Neural cell (in vitro differentiated cells): ENCODE measurements around the gene NTNG1. TPM values are rescaled to one million over a fixed set of nuclear protein-coding genes. Genes with fewer than 3 reads are reported as not detected.

Experiments
- H2AFZ ChIP-seq: fragments of 200-600, 300-800 bp; sonication (generic), shearing (Covaris generic); 2 replicates; pipeline ENCODE4 v1.6.0; 2014; ENCODE audit warnings: low read depth, mild to moderate bottlenecking, antibody characterized with exemption, low read length, moderate library complexity
- H3F3A ChIP-seq: fragments of 200-600 bp; shearing (Covaris generic); 2 replicates; pipeline ENCODE4 v1.6.1; 2016; ENCODE audit warnings: mild to moderate bottlenecking, moderate library complexity, mixed read lengths, antibody characterized with exemption, low read length; ENCODE audit not compliant: insufficient read depth, poor library complexity, severe bottlenecking
- H3K27ac ChIP-seq: fragments of 200-600, 300-800 bp; sonication (generic), shearing (Covaris generic); 2 replicates; pipeline ENCODE4 v1.5.1; 2014; ENCODE audit warnings: mild to moderate bottlenecking, low read length, moderate library complexity
- H3K27me3 ChIP-seq: fragments of 300-800, 200-600 bp; sonication (generic), shearing (Covaris generic); 2 replicates; pipeline ENCODE4 v1.6.0; 2014; ENCODE audit warnings: mild to moderate bottlenecking, low read depth, low read length, moderate library complexity; ENCODE audit not compliant: insufficient read depth
- H3K36me3 ChIP-seq: fragments of 300-800, 200-600 bp; sonication (generic), shearing (Covaris generic); 2 replicates; pipeline ENCODE4 v1.5.1; 2014; ENCODE audit warnings: mild to moderate bottlenecking, antibody characterized with exemption, low read length, moderate library complexity; ENCODE audit not compliant: insufficient read depth
- H3K4me2 ChIP-seq: fragments of 300-800, 200-600 bp; sonication (generic), shearing (Covaris generic); 2 replicates; pipeline ENCODE4 v1.6.0; 2014; ENCODE audit warnings: mild to moderate bottlenecking, low read length
- H3K4me3 ChIP-seq: fragments of 300-800, 200-600 bp; sonication (generic), shearing (Covaris generic); 2 replicates; pipeline ENCODE4 v1.5.1; 2014; ENCODE audit warnings: mild to moderate bottlenecking, low read length, moderate library complexity
- H3K79me2 ChIP-seq: fragments of 200-600 bp; shearing (Covaris generic); replicated peaks from 2 replicates; pipeline ENCODE4 v1.6.0; 2014; ENCODE audit warnings: mild to moderate bottlenecking, low read length, moderate library complexity; ENCODE audit not compliant: insufficient read depth
- H3K9ac ChIP-seq: fragments of 300-800, 200-600 bp; sonication (generic), shearing (Covaris generic); 2 replicates; pipeline ENCODE4 v1.6.1; 2016; ENCODE audit warnings: mild to moderate bottlenecking, low read length, mixed read lengths
- H3K9me2 ChIP-seq: fragments of 200-600 bp; shearing (Covaris generic); 2 replicates; pipeline ENCODE4 v1.6.1; 2016; ENCODE audit warnings: mild to moderate bottlenecking, low read length, mixed read lengths; ENCODE audit not compliant: insufficient read depth
- H3K9me3 ChIP-seq: fragments of 200-600, 300-800 bp; sonication (generic), shearing (Covaris generic); 2 replicates; pipeline ENCODE4 v1.6.1; 2016; ENCODE audit warnings: mild to moderate bottlenecking, mixed run types, low read length, moderate library complexity, mixed read lengths
- H4K20me1 ChIP-seq: fragments of 200-600 bp; shearing (Covaris generic); 2 replicates; pipeline ENCODE4 v1.6.1; 2016; ENCODE audit warnings: mild to moderate bottlenecking, mixed run types; ENCODE audit not compliant: insufficient read depth
- CTCF ChIP-seq: fragments of 450-650 bp; IDR thresholded peaks from 2 replicates; pipeline ENCODE4 v1.5.1; 2014; ENCODE audit warnings: antibody characterized with exemption, mild to moderate bottlenecking, moderate library complexity; ENCODE audit not compliant: poor library complexity, severe bottlenecking
- EP300 ChIP-seq: fragments of 450-650 bp; conservative IDR thresholded peaks from 2 replicates; pipeline ENCODE4 v1.6.1; 2014; ENCODE audit warnings: antibody characterized with exemption, mild to moderate bottlenecking, moderate library complexity; ENCODE audit not compliant: poor library complexity, severe bottlenecking
- EZH2 ChIP-seq: fragments of 200-600, 300-800 bp; shearing (Covaris generic), sonication (generic); IDR thresholded peaks from 2 replicates; pipeline ENCODE4 v1.6.1; 2014; ENCODE audit warnings: antibody characterized with exemption, low read length, borderline replicate concordance, mild to moderate bottlenecking; ENCODE audit not compliant: insufficient read depth, poor library complexity, severe bottlenecking
- MXI1 ChIP-seq: fragments of 450-650 bp; conservative IDR thresholded peaks from 2 replicates; pipeline ENCODE4 v1.6.1; 2014; ENCODE audit warnings: antibody characterized with exemption, mild to moderate bottlenecking; ENCODE audit not compliant: poor library complexity, severe bottlenecking
- POLR2AphosphoS5 ChIP-seq: IDR thresholded peaks from 2 replicates; pipeline ENCODE4 v1.6.1; 2012
- RAD21 ChIP-seq: fragments of 450-650 bp; conservative IDR thresholded peaks from 2 replicates; pipeline ENCODE4 v1.6.1; 2014; ENCODE audit warnings: antibody characterized with exemption, mild to moderate bottlenecking, moderate library complexity
- REST ChIP-seq: IDR thresholded peaks from 2 replicates; pipeline ENCODE4 v1.6.1; 2012; ENCODE audit warnings: borderline replicate concordance
- SMC3 ChIP-seq: fragments of 450-650 bp; conservative IDR thresholded peaks from 2 replicates; pipeline ENCODE4 v1.6.1; 2014; ENCODE audit warnings: antibody characterized with exemption, mild to moderate bottlenecking, moderate library complexity; ENCODE audit not compliant: poor library complexity
- TAF1 ChIP-seq: IDR thresholded peaks from 2 replicates; pipeline ENCODE4 v1.6.1; 2012; ENCODE audit warnings: low read depth
- polyA plus RNA-seq: library from polyadenylated mRNA; depleted of rRNA; stranded (reverse); fragments of >200 nt; gene quantifications from 2 replicates; pipeline ENCODE4 v1.2.3, GENCODE V29; 2014

The NTNG1 gene
- polyA plus RNA-seq, 1 donor from 2014 or later, result not detected

- Histone ChIP-seq H4K20me1 (no peaks in the 10 kb centered on the region), H3K4me3 (no peak overlapping the region), H3K4me2 (no peak overlapping the region), H3K79me2 (no peaks in the 10 kb centered on the region), H3K9me3 (no peaks in the 10 kb centered on the region), H3K36me3 (no peaks in the 10 kb centered on the region), H3K9ac (no peak overlapping the region), H3K27me3 (no peaks in the 10 kb centered on the region), H3F3A (no peaks in the 10 kb centered on the region), H3K9me2 (no peaks in the 10 kb centered on the region), H3K27ac (no peak overlapping the region), H2AFZ (no peak overlapping the region)
- TF ChIP-seq CTCF (no peak), POLR2AphosphoS5 (no peak), EZH2 (no peak), SMC3 (no peak), RAD21 (no peak), EP300 (no peak)
Observed at GRCh38 chr1:107198561-107198960, 57.7 kb downstream of the NTNG1 start.

GRCh38 chr1:107200631-107201030 lies 59.8 kb downstream of the NTNG1 start:
- H2AFZ ChIP-seq, result no peak overlapping the region
- H3K4me3 ChIP-seq, result no peak overlapping the region
- H3K36me3 ChIP-seq, result no peaks in the 10 kb centered on the region
- H4K20me1 ChIP-seq, result no peaks in the 10 kb centered on the region
- TF ChIP-seq POLR2AphosphoS5, result no peak
- no peak for TF ChIP-seq EP300
- no peak for TF ChIP-seq REST
- H3K9me3 ChIP-seq, result no peaks in the 10 kb centered on the region
- H3K27ac ChIP-seq, result no peak overlapping the region
- no peak overlapping the region for H3K4me2 ChIP-seq
- H3F3A ChIP-seq, result no peaks in the 10 kb centered on the region
- H3K27me3 ChIP-seq, result no peaks in the 10 kb centered on the region
- H3K79me2 ChIP-seq, result no peaks in the 10 kb centered on the region
- no peaks in the 10 kb centered on the region for H3K9me2 ChIP-seq
- H3K9ac ChIP-seq, result no peak overlapping the region

GRCh38 chr1:107202007-107202406 lies 61.2 kb downstream of the NTNG1 start:
- Histone ChIP-seq H3K27ac (no peak overlapping the region), H3F3A (no peaks in the 10 kb centered on the region), H3K9me2 (no peaks in the 10 kb centered on the region), H3K79me2 (no peaks in the 10 kb centered on the region), H2AFZ (no peak overlapping the region), H3K27me3 (no peaks in the 10 kb centered on the region), H3K4me3 (no peak overlapping the region), H3K9me3 (no peaks in the 10 kb centered on the region), H4K20me1 (no peaks in the 10 kb centered on the region), H3K36me3 (no peaks in the 10 kb centered on the region), H3K4me2 (no peak overlapping the region), H3K9ac (no peak overlapping the region)
- TF ChIP-seq POLR2AphosphoS5 (no peak), CTCF (no peak), EZH2 (no peak), TAF1 (no peak), SMC3 (no peak), EP300 (no peak), MXI1 (no peak), RAD21 (no peak), REST (no peak)
